Jurkat, Clone E6-1 (cell line): ENCODE measurements around the gene PRKAG2.

ENCODE experiments used
- DNase-seq: peaks from one replicate; pipeline ENCODE4 v3.0.0-alpha.2; 2011; ENCODE audit warnings: low read depth, low spot score
- H3K4me3 ChIP-seq: 2 replicates; pipeline ENCODE4 v1.5.1; 2011; ENCODE audit warnings: mild to moderate bottlenecking, low read length, control low read depth, moderate library complexity

PRKAG2 gene

DNA sequence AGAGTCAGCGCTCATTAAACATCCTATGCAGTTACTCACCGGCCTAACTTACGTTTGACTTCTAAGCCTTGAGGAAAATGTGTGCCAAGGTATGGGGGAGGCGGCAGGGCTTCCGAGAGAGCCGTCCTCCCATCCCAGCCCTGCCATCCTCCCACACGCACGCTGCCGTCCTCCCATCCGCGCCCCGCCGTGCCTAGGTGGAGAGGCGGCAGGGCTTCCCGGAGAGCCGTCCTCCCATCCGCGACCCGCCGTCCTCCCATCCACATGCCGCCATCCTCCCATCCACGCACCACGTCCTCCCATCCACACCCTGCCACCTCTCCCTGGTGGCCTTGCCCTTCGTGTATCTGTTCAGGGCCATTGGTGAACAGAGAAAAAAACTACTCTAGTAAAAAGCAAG is 162.7 kb downstream of the PRKAG2 start:
- no peak for DNase-seq
- H3K4me3 ChIP-seq: no peak overlapping the region

DNA sequence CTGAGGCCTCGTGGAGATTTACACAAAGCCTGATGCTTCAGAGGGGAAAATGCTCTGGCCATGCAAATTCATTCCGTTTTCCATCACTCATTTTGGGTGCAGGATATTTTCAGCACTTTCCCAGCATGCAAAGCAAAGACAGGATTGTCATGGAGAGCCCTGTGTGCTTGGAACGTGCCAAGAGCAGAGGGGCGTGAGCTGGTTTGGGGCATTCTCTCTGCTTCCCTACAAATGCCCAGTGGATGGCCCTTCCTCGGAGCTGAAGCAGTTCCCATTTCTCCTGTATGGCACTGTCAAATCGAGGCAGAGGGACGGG is 164.1 kb downstream of the PRKAG2 start:
- H3K4me3 ChIP-seq: no peak overlapping the region
- no peak for DNase-seq

GRCh38 chr7:151711906-151712809 is 164.8 kb downstream of the PRKAG2 start:
- no peak for DNase-seq
- no peak overlapping the region for H3K4me3 ChIP-seq

- no peak overlapping the region for H3K4me3 ChIP-seq
Observed at GRCh38 chr7:151711435-151711872, 165.5 kb downstream of the PRKAG2 start.

GRCh38 chr7:151710646-151711434 is 166.1 kb downstream of the PRKAG2 start:
- no peak overlapping the region for H3K4me3 ChIP-seq
- DNase-seq: no peak

More at GRCh38 chr7:151711435-151711872, 165.5 kb downstream of the PRKAG2 start:
- DNase-seq: no peak

DNA sequence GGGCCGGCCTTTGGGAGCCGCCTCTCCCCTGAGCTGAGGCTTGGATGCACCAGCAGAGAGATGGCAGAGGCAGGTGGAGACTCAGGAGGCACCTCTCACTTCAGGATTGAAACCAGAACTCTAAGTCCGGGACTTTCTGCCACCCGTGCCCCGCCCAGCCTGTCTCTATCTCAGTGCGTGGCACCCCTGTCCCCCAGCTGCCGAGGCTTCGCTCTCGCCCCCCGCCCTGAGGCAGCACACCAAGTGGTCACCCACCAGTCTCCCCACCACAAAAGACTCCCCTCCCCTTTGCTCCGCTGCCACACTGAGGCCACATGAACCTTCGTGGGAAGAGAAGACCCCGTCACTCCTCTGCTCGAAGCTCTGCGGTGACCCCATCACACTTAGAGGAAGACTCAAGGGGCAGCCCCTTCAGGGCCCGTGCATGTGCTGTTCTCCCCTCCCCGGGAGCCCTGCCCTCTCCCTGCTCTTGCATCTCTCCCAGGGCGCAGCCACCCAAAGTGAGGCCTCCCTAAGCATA is 166.7 kb downstream of the PRKAG2 start:
- H3K4me3 ChIP-seq: no peak overlapping the region
- no peak for DNase-seq

GRCh38 chr7:151709141-151710038 is 167.5 kb downstream of the PRKAG2 start:
- H3K4me3 ChIP-seq: no peak overlapping the region
- DNase-seq: no peak

DNA sequence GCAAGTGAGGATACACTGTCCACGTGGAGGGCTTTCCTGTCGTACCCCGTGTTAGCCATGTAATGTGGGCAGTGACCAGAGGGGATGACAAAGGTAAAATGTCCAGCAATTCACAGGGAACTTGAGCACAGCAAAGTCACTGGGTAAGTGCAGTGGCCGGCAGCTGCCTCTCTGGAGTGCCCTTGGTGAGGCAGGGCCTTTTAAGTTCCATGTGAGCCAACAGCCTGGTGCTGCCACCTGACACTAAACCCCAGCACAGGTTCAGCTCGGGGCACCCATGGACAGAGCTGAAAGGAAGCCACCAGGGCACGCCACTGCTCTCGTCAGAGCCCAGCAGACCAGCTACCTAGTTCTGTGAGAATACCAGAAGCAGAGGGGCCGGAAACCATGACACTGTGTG is 168.3 kb downstream of the PRKAG2 start:
- no peak for DNase-seq
- H3K4me3 ChIP-seq: no peak overlapping the region

- no peak for DNase-seq
- no peak overlapping the region for H3K4me3 ChIP-seq
Observed at GRCh38 chr7:151707757-151708156, 169.2 kb downstream of the PRKAG2 start.

DNA sequence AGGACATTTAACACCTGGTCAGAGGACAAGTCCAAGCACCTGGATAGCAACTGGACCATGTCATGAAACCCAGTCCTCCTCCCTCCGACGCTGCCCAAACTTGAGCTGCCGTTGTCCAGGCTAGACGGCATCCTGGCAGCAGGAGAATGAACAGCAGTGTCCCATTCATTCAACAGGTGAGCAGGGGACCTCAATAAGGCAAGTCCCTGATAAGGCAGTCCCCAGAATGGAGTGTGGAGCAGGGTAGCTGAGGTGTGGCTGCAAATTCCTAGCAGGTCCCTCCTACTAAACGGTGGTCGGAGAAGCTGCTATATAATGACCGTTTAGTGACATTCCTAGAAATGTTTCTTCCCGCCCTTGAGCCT is 169.8 kb downstream of the PRKAG2 start:
- no peak for DNase-seq
- no peak overlapping the region for H3K4me3 ChIP-seq

DNA sequence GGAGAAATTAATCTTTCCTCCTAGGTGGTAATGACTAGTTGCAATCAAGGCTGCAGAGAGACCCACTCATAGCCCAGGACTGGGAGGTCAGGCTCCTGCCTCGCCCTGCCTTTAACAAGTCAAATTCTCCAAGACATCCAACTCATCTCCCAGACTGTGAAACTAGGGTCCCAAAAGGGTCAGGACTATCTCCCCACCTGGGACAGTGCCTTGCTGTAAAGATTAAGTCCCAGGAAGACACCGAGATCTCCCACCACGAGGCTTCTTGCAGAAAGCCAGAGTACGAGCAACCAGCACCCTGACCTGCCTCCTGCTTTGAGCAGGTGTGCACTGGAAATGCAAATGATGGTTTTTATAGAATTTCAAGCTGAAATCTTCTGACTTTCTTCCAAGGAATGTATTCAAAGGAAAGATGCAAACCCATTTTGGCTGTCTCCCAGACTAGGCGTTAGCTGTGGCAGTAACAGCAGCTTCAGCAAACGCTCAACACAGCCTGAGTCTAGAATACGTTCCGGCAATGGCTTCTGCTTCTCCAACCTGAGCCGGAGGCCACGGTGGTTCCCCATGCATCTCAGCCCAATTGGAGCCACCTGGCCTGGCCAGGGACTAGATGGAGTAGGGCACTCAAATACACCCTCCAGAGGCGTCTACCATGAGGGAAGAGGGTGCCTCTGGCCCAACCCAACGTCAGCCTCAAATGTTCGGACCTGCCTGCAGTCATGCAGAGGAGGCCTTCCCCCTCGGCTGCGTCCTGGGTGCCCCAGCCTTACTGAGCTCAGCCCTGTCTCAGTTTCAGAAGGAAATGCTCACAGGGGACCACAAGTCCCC is 170.4 kb downstream of the PRKAG2 start:
- no peak for DNase-seq
- no peak overlapping the region for H3K4me3 ChIP-seq

DNA sequence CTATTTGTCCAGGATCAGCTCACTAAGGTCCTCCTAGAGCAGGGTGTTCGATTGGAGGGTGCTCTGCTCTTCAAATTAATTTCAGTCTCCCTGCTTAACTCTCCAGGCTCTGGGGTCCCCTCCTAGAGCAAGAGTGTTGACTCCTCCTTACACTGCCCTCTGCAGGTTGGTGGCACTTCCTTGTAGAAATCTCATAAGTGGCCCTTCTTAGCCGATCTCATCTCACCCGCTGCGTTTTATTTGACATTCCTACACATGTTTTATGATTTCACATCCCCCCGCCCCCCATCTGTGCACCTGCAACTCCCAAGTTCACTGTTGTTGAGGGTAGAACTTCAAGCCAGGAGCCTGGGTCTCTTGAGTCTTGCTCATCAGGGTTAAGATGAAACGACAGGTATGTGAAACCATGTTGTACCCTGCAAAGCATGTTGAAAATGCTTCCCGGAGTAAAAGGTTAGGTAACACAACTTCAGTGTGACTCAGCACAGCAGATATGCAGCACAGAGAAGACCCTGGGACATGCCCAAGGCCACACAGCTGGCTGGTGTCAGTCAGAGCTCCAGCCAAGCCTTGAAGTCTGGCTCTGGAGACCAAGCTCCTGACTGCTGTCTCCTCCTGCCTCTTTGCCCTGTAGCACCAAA is 171.2 kb downstream of the PRKAG2 start:
- DNase-seq: peak; percentile 43
- no peak overlapping the region for H3K4me3 ChIP-seq

DNA sequence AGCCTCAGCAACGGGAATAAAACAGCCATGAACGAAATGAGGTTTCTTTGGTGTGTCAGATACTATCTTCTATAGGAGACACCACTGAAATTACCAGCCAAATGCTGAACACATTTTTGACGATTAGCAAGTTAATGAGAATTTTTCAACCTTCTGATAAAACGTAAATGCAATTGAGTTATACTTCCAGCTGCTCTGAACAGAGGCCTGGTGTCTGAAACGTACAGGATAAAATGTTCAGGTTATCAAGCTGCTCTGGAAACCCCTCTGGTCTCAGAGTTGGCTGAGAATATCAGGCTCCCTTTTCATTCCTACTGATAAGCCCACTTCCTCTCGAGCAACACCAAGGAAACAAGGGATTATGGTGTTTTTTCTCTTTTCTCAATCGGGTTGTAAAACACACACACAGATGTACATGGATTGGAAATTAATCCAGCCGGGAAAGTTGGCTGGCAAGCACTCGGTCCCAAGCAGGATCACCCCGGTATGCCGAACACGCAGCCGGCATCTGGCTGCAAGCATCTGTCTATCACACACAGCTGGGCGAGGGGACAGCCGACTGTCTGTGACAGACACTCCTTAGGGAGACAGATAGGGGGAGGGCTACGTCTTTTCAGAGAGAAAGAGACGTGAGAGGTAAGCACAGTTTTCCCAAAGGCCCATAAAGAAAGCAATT is 171.8 kb downstream of the PRKAG2 start:
- no peak overlapping the region for H3K4me3 ChIP-seq
- no peak for DNase-seq

DNA sequence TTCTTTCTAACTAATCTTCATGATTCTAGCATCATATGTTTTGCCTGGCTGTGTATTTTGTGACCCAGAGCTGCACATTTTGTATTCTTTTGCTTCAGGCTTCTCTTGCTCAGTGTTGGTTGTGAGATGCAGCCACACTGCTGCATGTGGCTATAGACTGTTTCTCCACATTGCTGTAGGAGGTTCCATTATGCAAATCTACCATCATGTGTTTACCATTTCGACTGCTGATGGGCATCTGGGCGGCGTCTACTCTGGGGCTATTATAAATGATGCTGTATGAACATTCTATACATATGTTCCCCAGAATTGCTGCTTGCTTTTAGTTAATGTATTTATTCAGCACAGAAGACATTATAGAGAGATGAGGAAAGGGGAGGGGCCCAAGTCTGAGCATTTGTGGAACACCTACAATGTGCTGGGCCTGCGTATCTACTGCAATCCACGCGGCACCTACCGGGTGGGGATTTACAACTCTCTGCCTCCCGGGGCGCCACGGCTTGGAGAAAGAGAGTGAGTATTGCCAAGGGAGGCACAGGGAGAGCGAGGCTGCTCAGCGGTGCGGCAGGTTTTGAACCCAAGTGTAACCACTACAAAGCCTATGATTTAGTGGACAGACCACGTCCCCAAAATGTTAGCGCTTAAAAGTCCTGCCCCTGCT is 172.5 kb downstream of the PRKAG2 start:
- no peak overlapping the region for H3K4me3 ChIP-seq
- no peak for DNase-seq

GRCh38 chr7:151702961-151703360 is 174.0 kb downstream of the PRKAG2 start:
- no peak for DNase-seq

DNA sequence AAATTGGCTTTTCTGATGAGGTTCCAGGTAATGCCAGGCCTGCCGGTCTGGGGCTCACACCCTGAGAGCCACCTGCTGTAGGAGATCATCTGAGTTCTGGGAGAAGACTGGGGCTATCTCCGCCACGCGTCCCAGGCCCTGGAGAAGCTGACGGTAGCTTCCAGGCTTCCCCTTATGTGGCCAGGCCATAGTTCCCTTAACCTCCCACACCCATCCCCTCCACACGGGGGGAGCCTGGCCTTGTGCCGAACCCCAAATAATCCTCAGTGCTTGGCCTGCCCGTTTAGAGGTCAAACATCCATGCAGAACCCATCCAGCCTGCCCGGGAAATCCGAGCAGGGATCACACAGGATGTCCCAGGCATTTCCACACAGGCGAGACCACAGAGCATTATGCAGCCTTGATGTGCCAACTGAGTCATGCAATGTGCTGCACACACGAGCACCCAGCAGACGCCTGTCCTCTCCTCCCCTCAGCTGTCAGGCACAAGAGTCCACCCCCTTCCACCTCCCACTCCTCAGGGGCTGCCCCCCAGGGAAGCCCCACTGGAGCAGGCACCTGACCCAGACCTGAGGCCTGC is 176.2 kb downstream of the PRKAG2 start:
- DNase-seq: no peak

More at GRCh38 chr7:151702961-151703360, 174.0 kb downstream of the PRKAG2 start:
- H3K4me3 ChIP-seq: no peak overlapping the region

GRCh38 chr7:151699928-151700319 is 177.0 kb downstream of the PRKAG2 start:
- H3K4me3 ChIP-seq: no peak overlapping the region
- DNase-seq: no peak

More for the DNA sequence above, 176.2 kb downstream of the PRKAG2 start:
- no peak overlapping the region for H3K4me3 ChIP-seq
